NB4 (cell line): ENCODE measurements around the gene HOXC6.

Source experiments
- POLR2A ChIP-seq: IDR thresholded peaks from 2 replicates; pipeline ENCODE4 v1.6.1; 2011; ENCODE audit warnings: mild to moderate bottlenecking; ENCODE audit not compliant: insufficient read length; ENCODE audit errors: extremely low read depth
- TF ChIP-seq, protein P1 (sequence below): IDR thresholded peaks from one replicate; pipeline ENCODE4 v1.5.1; 2012; ENCODE audit warnings: low read depth, low read length
- TF ChIP-seq, protein P2 (sequence below): IDR thresholded peaks from 2 replicates; pipeline ENCODE4 v1.6.1; 2011; ENCODE audit warnings: low read depth, low read length

GRCh38 chr12:53999559-54000115 is 28.6 kb upstream of the HOXC6 start:
- TF ChIP-seq POLR2A, result no peak
- TF ChIP-seq, protein P1, sequence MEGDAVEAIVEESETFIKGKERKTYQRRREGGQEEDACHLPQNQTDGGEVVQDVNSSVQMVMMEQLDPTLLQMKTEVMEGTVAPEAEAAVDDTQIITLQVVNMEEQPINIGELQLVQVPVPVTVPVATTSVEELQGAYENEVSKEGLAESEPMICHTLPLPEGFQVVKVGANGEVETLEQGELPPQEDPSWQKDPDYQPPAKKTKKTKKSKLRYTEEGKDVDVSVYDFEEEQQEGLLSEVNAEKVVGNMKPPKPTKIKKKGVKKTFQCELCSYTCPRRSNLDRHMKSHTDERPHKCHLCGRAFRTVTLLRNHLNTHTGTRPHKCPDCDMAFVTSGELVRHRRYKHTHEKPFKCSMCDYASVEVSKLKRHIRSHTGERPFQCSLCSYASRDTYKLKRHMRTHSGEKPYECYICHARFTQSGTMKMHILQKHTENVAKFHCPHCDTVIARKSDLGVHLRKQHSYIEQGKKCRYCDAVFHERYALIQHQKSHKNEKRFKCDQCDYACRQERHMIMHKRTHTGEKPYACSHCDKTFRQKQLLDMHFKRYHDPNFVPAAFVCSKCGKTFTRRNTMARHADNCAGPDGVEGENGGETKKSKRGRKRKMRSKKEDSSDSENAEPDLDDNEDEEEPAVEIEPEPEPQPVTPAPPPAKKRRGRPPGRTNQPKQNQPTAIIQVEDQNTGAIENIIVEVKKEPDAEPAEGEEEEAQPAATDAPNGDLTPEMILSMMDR, result no peak
- TF ChIP-seq, protein P2, sequence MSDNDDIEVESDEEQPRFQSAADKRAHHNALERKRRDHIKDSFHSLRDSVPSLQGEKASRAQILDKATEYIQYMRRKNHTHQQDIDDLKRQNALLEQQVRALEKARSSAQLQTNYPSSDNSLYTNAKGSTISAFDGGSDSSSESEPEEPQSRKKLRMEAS, result no peak
